Stimulated activated CD8-positive, alpha-beta memory T cell treated with anti-CD3 and anti-CD28 coated beads, Interleukin-15, amount 100 ng/mL, for 24 hours (primary cell): ENCODE data around the gene KLHL26.
"Not testable (repeated sequence)": the region's sequence is repeated elsewhere in the genome, so short reads cannot be mapped to it uniquely, and the experiment has no call there.

Experiments used
- DNase-seq: peaks from one replicate; pipeline ENCODE4 v3.0.0-alpha.2; 2020; ENCODE audit warnings: low read depth

KLHL26 gene

GRCh38 chr19:18600692-18601397 lies 36.0 kb upstream of the KLHL26 start:
- DNase-seq: not testable (repeated sequence)

GRCh38 chr19:18601875-18602274 lies 35.0 kb upstream of the KLHL26 start:
- no peak for DNase-seq

GRCh38 chr19:18603255-18603957 lies 33.4 kb upstream of the KLHL26 start:
- no peak for DNase-seq

- DNase-seq: no peak
Observed at GRCh38 chr19:18603958-18604819, 32.6 kb upstream of the KLHL26 start.

- DNase-seq: no peak
Observed at GRCh38 chr19:18604820-18605159, 32.0 kb upstream of the KLHL26 start.

GRCh38 chr19:18605196-18605545 lies 31.7 kb upstream of the KLHL26 start:
- no peak for DNase-seq

- no peak for DNase-seq
Observed at GRCh38 chr19:18605546-18606280, 31.1 kb upstream of the KLHL26 start.

GRCh38 chr19:18606281-18607225 lies 30.3 kb upstream of the KLHL26 start, which contains the start of gene CRLF1:
Gene CRLF1 (minus strand): TSS chr19:18606799. CDS start chr19:18606656, 143 bp downstream.
- no peak for DNase-seq

GRCh38 chr19:18607226-18608101 lies 29.4 kb upstream of the KLHL26 start:
- no peak for DNase-seq

- no peak for DNase-seq
Observed at GRCh38 chr19:18608102-18608804, 28.6 kb upstream of the KLHL26 start.

GRCh38 chr19:18608805-18609716 lies 27.8 kb upstream of the KLHL26 start:
- no peak for DNase-seq

- no peak for DNase-seq
Observed at GRCh38 chr19:18609717-18610051, 27.1 kb upstream of the KLHL26 start.

GRCh38 chr19:18610245-18610555 lies 26.6 kb upstream of the KLHL26 start:
- no peak for DNase-seq

- no peak for DNase-seq
Observed at GRCh38 chr19:18610556-18611326, 26.1 kb upstream of the KLHL26 start.

- DNase-seq: no peak
Observed at GRCh38 chr19:18611327-18612050, 25.3 kb upstream of the KLHL26 start.

GRCh38 chr19:18612051-18612771 lies 24.6 kb upstream of the KLHL26 start:
- DNase-seq: no peak
